CMK (cell line): ENCODE data around the gene DBNL.

Experiments used
- DNase-seq: peaks from one replicate; pipeline ENCODE4 v3.0.0-alpha.2; 2010; ENCODE audit warnings: low read depth

Gene DBNL

DNA sequence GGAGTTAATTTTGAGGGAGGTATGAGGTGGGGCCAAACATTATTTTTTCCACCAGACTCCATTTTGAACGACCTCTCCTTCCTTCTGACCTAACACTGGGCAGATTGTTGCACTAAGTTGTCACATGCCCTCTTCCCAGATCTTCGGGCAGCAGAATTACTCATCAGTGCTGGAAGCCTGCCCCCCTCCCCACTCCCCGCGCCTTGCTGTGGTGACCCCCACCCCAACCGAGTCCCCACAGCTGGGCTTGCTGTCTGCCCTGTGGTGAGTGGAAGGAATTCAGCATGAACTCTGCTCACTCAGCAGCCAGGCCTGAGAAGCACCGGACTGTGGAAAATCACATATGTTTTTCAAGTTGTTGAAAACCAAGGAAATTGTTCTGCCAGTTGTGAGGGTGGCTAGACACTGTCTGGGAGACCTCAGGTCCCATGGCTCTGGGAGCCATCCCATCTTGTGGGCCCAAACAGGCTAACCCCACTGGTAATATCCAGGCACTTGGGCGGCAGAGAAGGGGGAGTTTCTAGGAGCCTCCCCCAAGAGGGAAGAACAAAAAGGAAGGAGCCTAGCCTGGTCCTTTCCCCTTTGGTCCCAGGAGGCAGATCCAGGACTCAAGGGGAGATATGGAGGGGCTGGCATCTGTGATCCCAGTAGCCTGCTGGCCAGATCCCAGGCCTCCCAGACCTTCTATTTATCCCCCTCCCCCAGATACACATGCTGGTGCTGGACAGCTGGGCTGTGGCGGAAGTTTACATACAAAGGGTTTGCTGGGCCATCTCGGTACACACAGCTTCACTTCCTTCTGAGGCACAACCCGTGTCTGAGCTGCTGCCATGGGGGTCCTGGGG is 56.2 kb downstream of the DBNL start:
- DNase-seq = no peak

GRCh38 chr7:44101303-44101965 is 56.9 kb downstream of the DBNL start:
- no peak for DNase-seq

DNA sequence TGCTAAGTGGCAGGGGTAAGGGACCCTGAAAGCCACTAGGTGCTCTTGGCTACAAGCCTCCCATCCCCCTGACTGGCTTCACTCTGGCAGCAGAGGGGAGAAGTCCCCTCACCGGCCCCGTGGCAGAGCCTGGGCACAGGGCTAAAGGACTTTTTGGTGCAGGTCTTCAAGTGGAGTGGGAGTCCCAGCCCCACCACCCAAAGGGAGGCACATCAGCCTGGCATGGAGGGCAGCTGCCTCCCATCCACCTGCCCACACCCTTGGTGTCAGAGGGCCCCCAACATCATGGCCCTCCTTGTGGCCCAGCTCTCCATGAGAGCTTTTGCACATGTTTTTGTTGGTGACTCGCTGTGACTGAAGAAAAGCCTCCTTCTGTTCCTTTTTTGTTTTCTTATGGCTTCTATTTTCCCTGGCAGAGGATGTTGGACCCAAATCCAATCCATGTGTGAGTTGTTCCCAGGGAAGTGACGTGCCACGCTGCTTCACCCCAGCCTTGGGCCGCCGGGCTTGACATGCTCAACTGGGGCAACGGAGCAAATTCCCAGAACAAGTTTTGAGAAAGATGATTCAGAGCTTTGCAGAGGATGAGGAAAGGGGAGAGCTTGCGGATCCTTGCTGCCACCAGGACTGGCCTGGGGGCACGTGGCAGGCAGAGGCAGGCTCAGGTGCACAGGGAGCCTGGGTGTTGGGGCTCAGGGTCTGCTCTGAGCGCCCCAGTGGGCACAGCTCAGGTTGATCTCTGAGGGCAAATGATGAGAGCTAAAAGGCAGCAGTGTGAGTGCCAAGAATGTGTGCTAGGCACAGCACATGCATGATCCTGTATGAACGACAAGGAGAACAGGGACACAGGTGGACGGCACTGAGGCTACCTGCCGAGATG is 57.7 kb downstream of the DBNL start:
- no peak for DNase-seq

DNA sequence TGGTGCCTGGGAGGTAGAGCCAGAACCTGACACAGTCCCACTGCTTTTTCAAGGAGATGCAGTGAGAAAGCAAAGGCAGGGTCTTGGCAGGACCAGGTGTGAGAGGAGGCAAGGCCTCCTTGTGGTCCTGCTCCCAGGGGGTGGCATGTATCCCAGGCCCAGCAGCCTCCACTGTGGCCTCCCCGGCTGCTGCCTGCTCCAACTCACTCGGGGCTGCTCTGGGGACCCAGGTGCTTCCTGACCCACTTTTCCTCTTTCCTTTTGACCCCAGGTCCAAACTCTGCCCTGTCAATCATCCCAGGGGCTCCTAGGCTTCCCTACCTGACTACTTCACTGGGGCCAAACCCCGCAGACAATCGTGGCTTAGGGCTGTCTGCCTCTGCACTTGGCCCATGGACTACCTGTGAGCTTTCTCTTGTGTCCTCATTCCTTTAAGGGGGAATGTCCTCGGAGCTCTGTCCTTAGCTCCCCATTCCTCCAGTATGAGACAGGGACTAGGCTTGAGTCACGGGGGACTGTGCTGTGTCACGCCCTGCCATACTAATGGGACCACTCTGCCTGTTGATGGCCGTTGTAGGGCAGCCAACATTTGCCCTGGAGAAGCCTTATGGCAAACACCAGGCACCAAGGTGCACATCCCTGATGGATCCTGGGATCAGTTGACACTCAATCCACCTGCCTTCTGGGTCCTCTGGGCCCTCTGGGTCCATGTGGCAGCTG is 58.5 kb downstream of the DBNL start:
- DNase-seq = no peak

- no peak for DNase-seq
Measured at GRCh38 chr7:44103566-44103922, 59.0 kb downstream of the DBNL start.

DNA sequence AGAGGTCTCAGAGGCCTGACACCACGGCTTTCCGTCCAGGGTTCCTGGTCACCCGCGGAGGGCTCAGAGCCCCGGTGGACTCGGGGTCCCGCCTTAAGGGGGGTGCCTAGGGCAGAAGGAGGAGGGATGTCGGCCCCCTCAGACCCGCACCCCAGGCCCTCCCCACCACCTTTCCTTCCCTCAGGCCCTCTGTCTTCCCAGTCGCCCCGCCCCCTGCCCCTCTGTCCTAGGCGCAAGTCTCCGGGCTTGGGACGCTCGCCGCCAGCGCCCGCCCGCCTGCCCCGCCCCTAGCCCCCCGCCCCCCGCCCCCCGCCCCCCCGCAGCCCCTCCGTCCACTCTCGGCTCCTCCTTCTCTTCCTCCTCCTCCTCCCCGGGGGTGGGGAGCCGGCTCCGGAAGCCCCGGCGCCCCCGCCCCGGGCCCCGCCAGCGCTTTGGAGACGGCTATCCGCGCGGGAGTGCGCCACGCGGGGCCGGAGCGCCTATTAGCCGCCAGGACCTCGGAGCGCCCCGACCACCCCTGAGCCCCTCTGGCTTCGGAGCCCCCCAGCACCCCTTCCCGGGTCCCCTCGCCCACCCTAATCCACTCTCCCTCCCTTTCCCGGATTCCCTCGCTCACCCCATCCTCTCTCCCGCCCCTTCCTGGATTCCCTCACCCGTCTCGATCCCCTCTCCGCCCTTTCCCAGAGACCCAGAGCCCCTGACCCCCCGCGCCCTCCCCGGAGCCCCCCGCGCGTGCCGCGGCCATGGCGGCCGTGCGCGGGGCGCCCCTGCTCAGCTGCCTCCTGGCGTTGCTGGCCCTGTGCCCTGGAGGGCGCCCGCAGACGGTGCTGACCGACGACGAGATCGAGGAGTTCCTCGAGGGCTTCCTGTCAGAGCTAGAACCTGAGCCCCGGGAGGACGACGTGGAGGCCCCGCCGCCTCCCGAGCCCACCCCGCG is 59.7 kb downstream of the DBNL start, which contains the start of gene AEBP1:
Gene AEBP1 (plus strand): TSS at position 423 of the 937 bp plus-strand sequence. CDS start 321 bp downstream, at position 744.
- no peak for DNase-seq

DNA sequence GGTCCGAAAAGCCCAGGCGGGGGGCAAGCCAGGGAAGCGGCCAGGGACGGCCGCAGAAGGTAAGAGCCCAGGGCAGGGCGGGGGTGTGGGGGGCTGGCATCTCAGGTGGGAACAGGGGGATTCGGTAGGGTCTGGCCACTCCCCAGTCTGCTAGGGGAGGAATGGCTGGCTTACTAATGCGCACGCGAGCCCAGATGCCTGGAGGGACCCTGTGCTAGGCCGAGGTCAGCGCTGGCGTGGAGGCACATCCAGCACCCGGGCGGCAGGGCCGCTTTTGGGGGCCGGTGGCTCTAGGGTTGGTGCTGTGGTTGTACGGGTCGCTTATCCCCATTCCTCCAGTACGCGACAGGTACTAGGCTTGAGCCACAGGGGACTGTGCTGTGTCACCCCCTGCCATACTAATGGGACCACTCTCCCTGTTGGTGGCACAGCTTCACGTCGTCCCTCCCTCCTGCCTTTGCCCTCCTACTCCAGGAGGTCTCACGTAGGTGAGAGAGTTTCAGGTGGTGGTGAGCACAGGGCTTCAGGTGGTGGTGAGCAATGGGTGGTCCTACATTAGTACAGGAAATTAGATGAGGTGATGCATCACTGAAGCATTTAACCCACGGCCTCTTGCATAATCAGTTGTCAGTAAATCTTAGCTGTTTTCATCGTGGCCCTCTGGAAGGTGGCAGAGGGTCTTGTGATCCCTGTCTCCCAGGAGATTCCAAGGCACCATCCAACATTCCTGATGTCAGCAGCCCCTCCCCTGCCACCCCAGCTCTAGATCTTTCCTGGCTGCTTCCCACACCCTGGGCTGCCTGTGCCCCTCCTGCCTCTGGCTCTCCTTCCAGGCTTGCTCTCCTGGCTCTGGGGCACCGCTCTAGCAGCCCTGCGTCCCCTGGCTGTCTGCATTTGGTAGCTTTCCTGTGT is 60.6 kb downstream of the DBNL start:
- no peak for DNase-seq

DNA sequence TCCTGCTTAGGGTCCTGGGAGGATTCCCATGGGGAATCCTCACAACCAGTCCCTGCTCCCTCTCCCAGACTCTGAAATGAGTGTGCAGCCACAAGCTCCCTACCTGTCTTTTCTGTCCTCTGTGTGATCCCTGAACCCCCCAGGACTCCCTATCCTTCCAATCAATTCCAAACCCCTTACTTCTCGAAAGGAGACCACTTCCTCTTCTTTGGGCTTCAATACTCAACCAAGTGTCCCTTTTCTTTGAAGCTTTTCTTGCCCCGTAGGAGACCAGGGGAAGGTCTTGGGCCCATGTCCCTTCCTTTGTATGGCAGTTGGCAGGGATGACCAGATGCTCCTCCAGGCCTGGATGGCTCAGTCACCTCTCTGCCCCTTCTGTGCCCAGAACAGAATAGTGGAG is 61.3 kb downstream of the DBNL start:
- no peak for DNase-seq

- DNase-seq = no peak
Measured at GRCh38 chr7:44106311-44107065, 62.0 kb downstream of the DBNL start.

DNA sequence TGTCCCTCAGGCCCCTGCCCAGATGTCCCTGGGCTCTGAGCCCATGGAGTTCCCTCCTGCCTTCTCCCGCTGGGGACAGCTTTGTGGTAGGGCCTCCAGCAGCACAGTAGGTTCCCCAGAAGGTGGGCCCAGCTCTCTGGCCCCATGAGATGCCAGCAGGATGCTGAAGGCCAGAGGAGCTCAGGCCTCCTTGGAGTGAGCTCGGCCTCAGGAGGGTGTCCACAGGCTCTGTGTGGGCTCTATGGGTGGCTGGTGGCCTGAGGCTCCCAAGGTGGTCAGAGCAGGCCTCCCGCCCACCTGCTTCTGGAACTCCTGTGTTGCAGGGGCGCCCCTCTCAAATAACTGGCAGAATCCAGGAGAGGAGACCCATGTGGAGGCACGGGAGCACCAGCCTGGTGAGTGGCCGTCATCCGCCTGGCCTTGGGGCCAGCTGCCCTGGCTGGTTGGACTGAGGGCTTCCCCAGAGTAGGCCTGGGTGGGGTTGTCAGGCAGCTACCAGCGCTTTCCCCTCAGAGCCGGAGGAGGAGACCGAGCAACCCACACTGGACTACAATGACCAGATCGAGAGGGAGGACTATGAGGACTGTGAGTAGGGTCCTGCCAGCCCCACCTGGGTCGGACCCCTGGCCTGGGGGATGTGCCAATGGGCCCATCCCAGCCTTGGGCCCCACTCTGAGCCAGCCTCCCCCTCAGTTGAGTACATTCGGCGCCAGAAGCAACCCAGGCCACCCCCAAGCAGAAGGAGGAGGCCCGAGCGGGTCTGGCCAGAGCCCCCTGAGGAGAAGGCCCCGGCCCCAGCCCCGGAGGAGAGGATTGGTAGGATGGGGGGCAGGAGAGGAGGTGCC is 62.8 kb downstream of the DBNL start:
- no peak for DNase-seq

GRCh38 chr7:44107961-44108767 is 63.7 kb downstream of the DBNL start:
- DNase-seq = no peak

GRCh38 chr7:44108768-44109750 is 64.6 kb downstream of the DBNL start:
- DNase-seq = no peak

GRCh38 chr7:44109991-44110390 is 65.5 kb downstream of the DBNL start:
- no peak for DNase-seq

GRCh38 chr7:44110719-44111635 is 66.5 kb downstream of the DBNL start:
- no peak for DNase-seq
